HepG2 (cell line): ENCODE data around the gene SPSB1. TPM values are rescaled to one million over a fixed set of nuclear protein-coding genes. Genes with fewer than 3 reads are reported as not detected.
A peak's percentile ranks its signal among the peaks of the same experiment; 100 is the strongest.

Experiments
- ATAC-seq: fragments of 200-7000 bp; cut with Tn5 transposase; 3 replicates; pipeline ENCODE4 v1.9.1; 2020; ENCODE audit warnings: mild to moderate bottlenecking, moderate library complexity
- BruUV-seq: library from RNA; stranded (reverse); fragments of 400-500 nt; replicated peaks from 2 replicates; lab custom pipeline; 2021; lab: Mats Ljungman, UMichigan
- CTCF ChIA-PET: fragments of 300-600 bp; formaldehyde crosslinking; extraction: SDS; loops from one replicate; lab custom pipeline; 2021; ENCODE audit warnings: low total read pairs, inconsistent platforms, low intra/inter-chr PET ratio; lab: Yijun Ruan, JAX
- POLR2A ChIA-PET: fragments of 350-600 bp; sonication (Branson Sonifier 250); formaldehyde crosslinking; loops from one replicate; lab custom pipeline; 2020; ENCODE audit warnings: antibody characterized with exemption, inconsistent platforms; lab: Yijun Ruan, JAX
- DNase-seq: peaks from one replicate; pipeline ENCODE4 v3.0.0-alpha.2; 2015; ENCODE audit warnings: low spot score
- FAIRE-seq: peaks from 3 replicates; lab custom pipeline; 2011; peaks lifted over from hg19 to GRCh38; lab: Jason Lieb, UNC
- H2AFZ ChIP-seq: one replicate; pipeline ENCODE4 v1.6.1; 2011; ENCODE audit warnings: low read length, inconsistent platforms
- H3K27ac ChIP-seq: fragments of 300-600 bp; 3 replicates; pipeline ENCODE4 v1.8.0; 2011; ENCODE audit warnings: mixed run types, mild to moderate bottlenecking, mixed read lengths, low read length, inconsistent platforms; ENCODE audit not compliant: insufficient read depth; ENCODE audit errors: extremely low read length
- H3K27me3 ChIP-seq, 2 experiments: fragments of 200-600 bp in 1 of 2; 2 replicates in 1 of 2; 3 replicates in 1 of 2; pipeline versions ENCODE4 v1.6.0 to v1.8.0; 2011; ENCODE audit warnings: low read length in 2 of 2, mild to moderate bottlenecking in 2 of 2, moderate library complexity in 2 of 2, inconsistent platforms in 1 of 2; ENCODE audit not compliant: insufficient read depth in 2 of 2, control insufficient read depth in 1 of 2
- H3K36me3 ChIP-seq, 2 experiments: fragments of 200-600 bp in 1 of 2; replicated peaks in 1 of 2; 2 replicates in 1 of 2; 3 replicates in 1 of 2; pipeline versions ENCODE4 v1.5.1 to v1.8.0; 2011; ENCODE audit warnings: low read length in 2 of 2, inconsistent platforms in 1 of 2; ENCODE audit not compliant: insufficient read depth in 2 of 2, control insufficient read depth in 1 of 2
- H3K4me1 ChIP-seq: 2 replicates; pipeline ENCODE4 v1.5.1; 2012; ENCODE audit warnings: low read length, inconsistent platforms; ENCODE audit not compliant: insufficient read depth
- H3K4me2 ChIP-seq: 2 replicates; pipeline ENCODE4 v1.6.0; 2011; ENCODE audit warnings: low read depth, low read length, inconsistent platforms
- H3K4me3 ChIP-seq, 3 experiments: fragments of 200-600 bp in 1 of 3; sonication (generic), shearing (Covaris generic) in 1 of 3; replicated peaks in 1 of 3; 2 replicates each; pipeline ENCODE4 v1.5.1; 2011 to 2016; ENCODE audit warnings: low read length in 3 of 3, inconsistent platforms in 2 of 3, low read depth in 2 of 3, mild to moderate bottlenecking in 2 of 3, control low read depth in 1 of 3, mixed read lengths in 1 of 3; ENCODE audit not compliant: insufficient read depth in 1 of 3
- H3K79me2 ChIP-seq: one replicate; pipeline ENCODE4 v1.6.1; 2011; ENCODE audit warnings: low read length, inconsistent platforms; ENCODE audit not compliant: insufficient read depth
- H3K9ac ChIP-seq: 2 replicates; pipeline ENCODE4 v1.6.0; 2011; ENCODE audit warnings: mild to moderate bottlenecking, low read depth, low read length, inconsistent platforms; ENCODE audit not compliant: insufficient read depth
- H3K9me3 ChIP-seq: 2 replicates; pipeline ENCODE4 v1.5.1; 2012; ENCODE audit warnings: mild to moderate bottlenecking, low read length
- H4K20me1 ChIP-seq: 2 replicates; pipeline ENCODE4 v1.6.0; 2011; ENCODE audit warnings: inconsistent platforms, mild to moderate bottlenecking, low read length, moderate library complexity; ENCODE audit not compliant: insufficient read depth
- DPF2 ChIP-seq: sonication (generic); formaldehyde crosslinking; IDR thresholded peaks from 2 replicates; pipeline ENCODE4 v1.4.0; 2020; ENCODE audit warnings: mild to moderate bottlenecking, low read depth, missing genetic modification reagents, borderline replicate concordance
- EED ChIP-seq: sonication (generic); formaldehyde crosslinking; IDR thresholded peaks from 2 replicates; pipeline ENCODE4 v1.5.0; 2020; ENCODE audit warnings: mild to moderate bottlenecking, missing genetic modification reagents
- NPAS2 ChIP-seq: sonication (generic); formaldehyde crosslinking; IDR thresholded peaks from 2 replicates; pipeline ENCODE4 v1.8.0; 2022; ENCODE audit warnings: mild to moderate bottlenecking, missing genetic modification reagents, borderline replicate concordance
- WGBS: methylation state at CpG from one replicate; pipeline ENCODE4 v1.1.6; 2017; ENCODE audit warnings: low lambda C conversion rate; 5-methylcytosine and 5-hydroxymethylcytosine counted together
- in situ Hi-C: cut with HindIII; loops from 2 replicates; pipeline ENCODE4 v1.10.0; 2017; ENCODE audit warnings: low pct_unique_long_range_greater_than_20kb; ENCODE audit not compliant: extremely low pct_ligation_motif_present
- intact Hi-C: fragments of 100-400 bp; cut with micrococcal nuclease; formaldehyde crosslinking; loops from one replicate; pipeline ENCODE4 v1.10.0; 2022; ENCODE audit not compliant: unreplicated experiment
- polyA plus RNA-seq, 8 experiments: library from polyadenylated mRNA; depleted of rRNA in 3 of 8; stranded (reverse) in 7 of 8; unstranded in 1 of 8; fragments of >200 nt; fragmentation: Illumina TruSeq in 4 of 8; extraction: Trizol in 4 of 8; gene quantifications; 2 replicates each; pipeline versions ENCODE4 v1.2.1 to v1.2.3, GENCODE V29; 2011 to 2016; ENCODE audit warnings: low read depth in 4 of 8, missing spikeins in 1 of 8, mixed read lengths in 1 of 8; ENCODE audit not compliant: insufficient read depth in 1 of 8
- total RNA-seq, 5 experiments: library from RNA; depleted of rRNA; stranded (reverse); fragments of >200 nt; fragmentation: Illumina TruSeq; extraction: Trizol; gene quantifications; 2 replicates each; pipeline ENCODE4 v1.2.3, GENCODE V29; 2016; ENCODE audit warnings: low read depth in 1 of 5
- TF ChIP-seq, protein P1 (sequence below): IDR thresholded peaks from 2 replicates; pipeline ENCODE4 v1.6.1; 2016; ENCODE audit warnings: missing compliant biosample characterization, missing genetic modification reagents, borderline replicate concordance
- TF ChIP-seq, protein P2 (sequence below): sonication (generic); formaldehyde crosslinking; IDR thresholded peaks from 2 replicates; pipeline ENCODE4 v1.8.1; 2023; ENCODE audit warnings: missing genetic modification reagents, mild to moderate bottlenecking, borderline replicate concordance
- TF ChIP-seq, protein P3 (sequence below): sonication (generic); formaldehyde crosslinking; IDR thresholded peaks from 2 replicates; pipeline ENCODE4 v1.5.0; 2020; ENCODE audit warnings: missing genetic modification reagents, mild to moderate bottlenecking, borderline replicate concordance
- TF ChIP-seq, protein P4 (sequence below): sonication (generic); formaldehyde crosslinking; conservative IDR thresholded peaks from 2 replicates; pipeline ENCODE4 v1.8.1; 2023; ENCODE audit warnings: missing genetic modification reagents
- TF ChIP-seq, protein P5 (sequence below): sonication (generic); formaldehyde crosslinking; IDR thresholded peaks from 2 replicates; pipeline ENCODE4 v1.8.0; 2022; ENCODE audit warnings: missing genetic modification reagents, mild to moderate bottlenecking, borderline replicate concordance
- TF ChIP-seq, protein P6 (sequence below): sonication (generic); formaldehyde crosslinking; IDR thresholded peaks from 2 replicates; pipeline ENCODE4 v1.4.0; 2020; ENCODE audit warnings: missing genetic modification reagents

Gene SPSB1
- total and polyA plus RNA-seq, 2 of the 13 experiments (the other 11 are each of a cell fraction or from before 2014, with no cell fraction given), result 5.0 to 8.0 TPM

DNA sequence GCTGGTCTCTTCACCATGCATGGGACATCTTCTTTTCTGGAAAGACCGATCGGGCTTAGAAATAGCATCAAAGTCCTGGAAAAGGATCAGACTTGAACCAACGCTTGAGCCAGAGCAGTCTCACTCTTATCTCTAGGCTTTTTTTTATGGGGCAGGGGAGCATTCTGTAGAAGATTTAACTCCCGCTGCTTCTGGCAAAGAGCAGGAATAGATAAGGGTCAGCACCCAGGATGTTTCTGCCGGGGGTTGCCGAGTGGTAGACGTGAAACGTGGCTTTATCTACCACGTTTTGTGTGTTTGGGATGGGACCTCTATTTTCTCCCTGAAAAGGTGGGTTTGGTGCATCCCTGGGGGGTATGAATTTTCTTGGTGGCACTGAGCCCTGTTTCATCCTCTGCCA, 18.8 kb downstream of the SPSB1 start (continued):
- no peak for TF ChIP-seq NPAS2 (CRISPR knock-in tag)
- TF ChIP-seq, protein P1, sequence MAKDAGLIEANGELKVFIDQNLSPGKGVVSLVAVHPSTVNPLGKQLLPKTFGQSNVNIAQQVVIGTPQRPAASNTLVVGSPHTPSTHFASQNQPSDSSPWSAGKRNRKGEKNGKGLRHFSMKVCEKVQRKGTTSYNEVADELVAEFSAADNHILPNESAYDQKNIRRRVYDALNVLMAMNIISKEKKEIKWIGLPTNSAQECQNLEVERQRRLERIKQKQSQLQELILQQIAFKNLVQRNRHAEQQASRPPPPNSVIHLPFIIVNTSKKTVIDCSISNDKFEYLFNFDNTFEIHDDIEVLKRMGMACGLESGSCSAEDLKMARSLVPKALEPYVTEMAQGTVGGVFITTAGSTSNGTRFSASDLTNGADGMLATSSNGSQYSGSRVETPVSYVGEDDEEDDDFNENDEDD (CRISPR knock-in tag), result no peak
- TF ChIP-seq, protein P2, sequence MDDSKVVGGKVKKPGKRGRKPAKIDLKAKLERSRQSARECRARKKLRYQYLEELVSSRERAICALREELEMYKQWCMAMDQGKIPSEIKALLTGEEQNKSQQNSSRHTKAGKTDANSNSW, result no peak
- TF ChIP-seq DPF2, result no peak
- TF ChIP-seq, protein P3, sequence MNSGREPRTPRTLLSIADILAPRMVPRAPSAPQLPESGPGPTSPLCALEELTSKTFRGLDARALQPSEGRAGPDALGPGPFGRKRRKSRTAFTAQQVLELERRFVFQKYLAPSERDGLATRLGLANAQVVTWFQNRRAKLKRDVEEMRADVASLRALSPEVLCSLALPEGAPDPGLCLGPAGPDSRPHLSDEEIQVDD, result no peak
- TF ChIP-seq, protein P4, sequence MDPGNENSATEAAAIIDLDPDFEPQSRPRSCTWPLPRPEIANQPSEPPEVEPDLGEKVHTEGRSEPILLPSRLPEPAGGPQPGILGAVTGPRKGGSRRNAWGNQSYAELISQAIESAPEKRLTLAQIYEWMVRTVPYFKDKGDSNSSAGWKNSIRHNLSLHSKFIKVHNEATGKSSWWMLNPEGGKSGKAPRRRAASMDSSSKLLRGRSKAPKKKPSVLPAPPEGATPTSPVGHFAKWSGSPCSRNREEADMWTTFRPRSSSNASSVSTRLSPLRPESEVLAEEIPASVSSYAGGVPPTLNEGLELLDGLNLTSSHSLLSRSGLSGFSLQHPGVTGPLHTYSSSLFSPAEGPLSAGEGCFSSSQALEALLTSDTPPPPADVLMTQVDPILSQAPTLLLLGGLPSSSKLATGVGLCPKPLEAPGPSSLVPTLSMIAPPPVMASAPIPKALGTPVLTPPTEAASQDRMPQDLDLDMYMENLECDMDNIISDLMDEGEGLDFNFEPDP (CRISPR knock-in tag), result no peak

DNA sequence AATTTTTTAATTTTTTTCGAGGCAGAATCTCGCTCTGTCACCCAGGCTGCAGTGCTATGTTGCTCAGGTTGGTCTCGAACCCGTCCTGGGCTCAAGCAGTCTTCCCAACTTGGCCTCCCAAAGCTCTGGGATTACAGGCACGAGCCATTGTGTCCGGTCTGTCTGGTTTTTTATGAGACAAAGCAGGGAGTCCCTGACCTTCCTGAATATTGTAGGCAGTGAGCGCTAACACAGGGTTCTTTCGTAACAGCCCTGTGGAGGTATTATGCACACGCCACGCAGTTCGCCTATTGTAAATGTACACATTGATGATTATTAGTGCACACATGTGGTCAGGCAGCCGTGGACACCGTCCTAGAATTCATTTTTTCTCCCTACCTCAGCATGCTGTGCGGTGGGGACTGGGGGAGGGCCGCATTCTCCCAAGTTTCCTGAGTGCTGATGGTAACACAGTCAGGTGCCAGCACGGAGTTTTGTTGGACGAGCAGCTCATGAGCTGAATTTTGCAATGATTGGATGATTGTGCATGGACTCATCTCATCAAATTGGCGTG, 19.6 kb downstream of the SPSB1 start:
- no peaks in the 10 kb centered on the region for H3K4me1 ChIP-seq
- ATAC-seq (no peak), DNase-seq (peak; percentile 38), FAIRE-seq (no peak)
- no TSS peak for BruUV-seq
- no peak overlapping the region for H2AFZ ChIP-seq
- no peak overlapping the region for H3K27ac ChIP-seq
- H3K4me3 ChIP-seq, result no peak overlapping the region
- in situ Hi-C loops, result no loop called here
- 92% methylated on average over 18 of the region's 18 CpGs for WGBS
- H3K4me2 ChIP-seq, result no peak overlapping the region
- H3K27me3 ChIP-seq, result no peaks in the 10 kb centered on the region
- ChIA-PET POLR2A (no interaction called here), CTCF (no interaction called here)
- TF ChIP-seq, protein P5, sequence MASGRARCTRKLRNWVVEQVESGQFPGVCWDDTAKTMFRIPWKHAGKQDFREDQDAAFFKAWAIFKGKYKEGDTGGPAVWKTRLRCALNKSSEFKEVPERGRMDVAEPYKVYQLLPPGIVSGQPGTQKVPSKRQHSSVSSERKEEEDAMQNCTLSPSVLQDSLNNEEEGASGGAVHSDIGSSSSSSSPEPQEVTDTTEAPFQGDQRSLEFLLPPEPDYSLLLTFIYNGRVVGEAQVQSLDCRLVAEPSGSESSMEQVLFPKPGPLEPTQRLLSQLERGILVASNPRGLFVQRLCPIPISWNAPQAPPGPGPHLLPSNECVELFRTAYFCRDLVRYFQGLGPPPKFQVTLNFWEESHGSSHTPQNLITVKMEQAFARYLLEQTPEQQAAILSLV, result no peak
- TF ChIP-seq, protein P6, sequence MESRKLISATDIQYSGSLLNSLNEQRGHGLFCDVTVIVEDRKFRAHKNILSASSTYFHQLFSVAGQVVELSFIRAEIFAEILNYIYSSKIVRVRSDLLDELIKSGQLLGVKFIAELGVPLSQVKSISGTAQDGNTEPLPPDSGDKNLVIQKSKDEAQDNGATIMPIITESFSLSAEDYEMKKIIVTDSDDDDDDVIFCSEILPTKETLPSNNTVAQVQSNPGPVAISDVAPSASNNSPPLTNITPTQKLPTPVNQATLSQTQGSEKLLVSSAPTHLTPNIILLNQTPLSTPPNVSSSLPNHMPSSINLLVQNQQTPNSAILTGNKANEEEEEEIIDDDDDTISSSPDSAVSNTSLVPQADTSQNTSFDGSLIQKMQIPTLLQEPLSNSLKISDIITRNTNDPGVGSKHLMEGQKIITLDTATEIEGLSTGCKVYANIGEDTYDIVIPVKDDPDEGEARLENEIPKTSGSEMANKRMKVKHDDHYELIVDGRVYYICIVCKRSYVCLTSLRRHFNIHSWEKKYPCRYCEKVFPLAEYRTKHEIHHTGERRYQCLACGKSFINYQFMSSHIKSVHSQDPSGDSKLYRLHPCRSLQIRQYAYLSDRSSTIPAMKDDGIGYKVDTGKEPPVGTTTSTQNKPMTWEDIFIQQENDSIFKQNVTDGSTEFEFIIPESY (CRISPR knock-in tag), result peak; percentile 94
- TF ChIP-seq EED (CRISPR knock-in tag), result no peak
- H3K36me3 ChIP-seq, result no peaks in the 10 kb centered on the region
- H3K9ac ChIP-seq, result no peak overlapping the region
- no peaks in the 10 kb centered on the region for H3K79me2 ChIP-seq
- H4K20me1 ChIP-seq, result no peaks in the 10 kb centered on the region
- H3K9me3 ChIP-seq, result no peaks in the 10 kb centered on the region
- intact Hi-C loops, result no loop called here
